Mesenchymal stem cell (in vitro differentiated cells and primary cell): Measurements from ENCODE around the gene MOB3B.

Experiments used
- DNase-seq: peaks from one replicate; pipeline ENCODE4 v3.0.0-alpha.2; 2013
- H2AFZ ChIP-seq: one replicate; pipeline ENCODE4 v1.6.1; 2013; ENCODE audit warnings: low read depth, mild to moderate bottlenecking, control low read depth, inconsistent platforms, low read length, moderate library complexity
- H2AK5ac ChIP-seq: 2 replicates; pipeline ENCODE4 v1.6.1; 2013; ENCODE audit warnings: low read length, moderate library complexity, mild to moderate bottlenecking, inconsistent platforms; ENCODE audit not compliant: severe bottlenecking
- H2BK120ac ChIP-seq: one replicate; pipeline ENCODE4 v1.6.1; 2013; ENCODE audit warnings: low read depth, mild to moderate bottlenecking, inconsistent platforms, low read length, moderate library complexity
- H2BK12ac ChIP-seq, 2 experiments: one replicate each; pipeline ENCODE4 v1.6.1; 2013; ENCODE audit warnings: inconsistent platforms in 2 of 2, low read length in 2 of 2, mild to moderate bottlenecking in 2 of 2, moderate library complexity in 2 of 2, control low read depth in 1 of 2
- H2BK15ac ChIP-seq: one replicate; pipeline ENCODE4 v1.6.1; 2013; ENCODE audit warnings: mild to moderate bottlenecking, low read depth, inconsistent platforms; ENCODE audit not compliant: poor library complexity, severe bottlenecking
- H2BK5ac ChIP-seq: 2 replicates; pipeline ENCODE4 v1.6.1; 2013; ENCODE audit warnings: low read depth, mild to moderate bottlenecking, low read length, control low read depth, inconsistent platforms; ENCODE audit not compliant: poor library complexity, severe bottlenecking
- H3K14ac ChIP-seq, 2 experiments: one replicate each; pipeline ENCODE4 v1.6.1; 2013; ENCODE audit warnings: inconsistent platforms in 2 of 2, low read length in 2 of 2, control low read depth in 1 of 2, mild to moderate bottlenecking in 1 of 2, moderate library complexity in 1 of 2
- H3K18ac ChIP-seq, 2 experiments: one replicate each; pipeline ENCODE4 v1.6.1; 2013; ENCODE audit warnings: inconsistent platforms in 2 of 2, low read length in 2 of 2, control low read depth in 1 of 2, low read depth in 1 of 2, mild to moderate bottlenecking in 1 of 2
- H3K23ac ChIP-seq, 2 experiments: one replicate each; pipeline ENCODE4 v1.6.1; 2013; ENCODE audit warnings: inconsistent platforms in 2 of 2, low read length in 2 of 2, mild to moderate bottlenecking in 2 of 2, moderate library complexity in 2 of 2, control low read depth in 1 of 2
- H3K27ac ChIP-seq: 2 replicates; pipeline ENCODE4 v1.5.1; 2013; ENCODE audit warnings: mild to moderate bottlenecking, moderate library complexity, low read length, control low read depth, inconsistent platforms; ENCODE audit not compliant: poor library complexity, severe bottlenecking
- H3K27me3 ChIP-seq, 2 experiments: 2 replicates each; pipeline versions ENCODE4 v1.6.1 to v1.7.0; 2013; ENCODE audit warnings: low read length in 2 of 2, mild to moderate bottlenecking in 2 of 2, moderate library complexity in 2 of 2, control low read depth in 1 of 2, inconsistent platforms in 1 of 2; ENCODE audit not compliant: control insufficient read depth in 1 of 2, insufficient read depth in 1 of 2
- H3K36me3 ChIP-seq, 2 experiments: 2 replicates each; pipeline versions ENCODE4 v1.6.1 to v1.7.0; 2013; ENCODE audit warnings: low read length in 2 of 2, control low read depth in 1 of 2, inconsistent platforms in 1 of 2, low read depth in 1 of 2, mild to moderate bottlenecking in 1 of 2; ENCODE audit not compliant: insufficient read depth in 2 of 2, control insufficient read depth in 1 of 2
- H3K4ac ChIP-seq, 2 experiments: one replicate each; pipeline ENCODE4 v1.6.1; 2013; ENCODE audit warnings: inconsistent platforms in 2 of 2, low read length in 2 of 2, mild to moderate bottlenecking in 2 of 2, moderate library complexity in 2 of 2, control low read depth in 1 of 2, low read depth in 1 of 2
- H3K4me1 ChIP-seq: 2 replicates; pipeline ENCODE4 v1.6.1; 2013; ENCODE audit warnings: low read depth, low read length, control low read depth; ENCODE audit not compliant: control insufficient read depth, insufficient read depth
- H3K4me2 ChIP-seq: 2 replicates; pipeline ENCODE4 v1.6.1; 2013; ENCODE audit warnings: low read length, mild to moderate bottlenecking, inconsistent platforms; ENCODE audit not compliant: poor library complexity, severe bottlenecking
- H3K4me3 ChIP-seq, 2 experiments: 2 replicates each; pipeline versions ENCODE4 v1.5.1 to v1.7.0; 2013; ENCODE audit warnings: low read length in 2 of 2, mild to moderate bottlenecking in 2 of 2, control low read depth in 1 of 2, low read depth in 1 of 2; ENCODE audit not compliant: insufficient read depth in 1 of 2
- H3K79me1 ChIP-seq: replicated peaks from 2 replicates; pipeline ENCODE4 v1.6.1; 2013; ENCODE audit warnings: mild to moderate bottlenecking, control low read depth, low read length, inconsistent platforms; ENCODE audit not compliant: poor library complexity, severe bottlenecking
- H3K9ac ChIP-seq: 2 replicates; pipeline ENCODE4 v1.7.0; 2013; ENCODE audit warnings: mild to moderate bottlenecking, low read length, moderate library complexity
- H3K9me3 ChIP-seq: 2 replicates; pipeline ENCODE4 v1.7.0; 2013; ENCODE audit warnings: mild to moderate bottlenecking, low read length; ENCODE audit not compliant: control insufficient read depth
- H4K8ac ChIP-seq: one replicate; pipeline ENCODE4 v1.6.1; 2013; ENCODE audit warnings: inconsistent platforms, mild to moderate bottlenecking, low read length, moderate library complexity
- H4K91ac ChIP-seq: one replicate; pipeline ENCODE4 v1.6.1; 2013; ENCODE audit warnings: mild to moderate bottlenecking, low read length, inconsistent platforms
- WGBS: methylation state at CpG from one replicate; pipeline ENCODE4 v1.1.7; 2013; ENCODE audit warnings: mixed read lengths; 5-methylcytosine and 5-hydroxymethylcytosine counted together

The MOB3B gene

GRCh38 chr9:27336126-27336525 is 193.5 kb downstream of the MOB3B start:
- H3K9me3 ChIP-seq, result no peaks in the 10 kb centered on the region
- no peak overlapping the region for H3K4me3 ChIP-seq
- H3K9ac ChIP-seq, result no peak overlapping the region
- WGBS, result 100% methylated on average over 1 of the region's 1 CpG
- no peak overlapping the region for H3K18ac ChIP-seq
- no peak overlapping the region for H2AK5ac ChIP-seq
- no peak overlapping the region for H3K4me2 ChIP-seq
- H2BK15ac ChIP-seq, result no peak overlapping the region
- H3K36me3 ChIP-seq, result no peaks in the 10 kb centered on the region
- H2BK5ac ChIP-seq, result no peak overlapping the region
- no peaks in the 10 kb centered on the region for H3K79me1 ChIP-seq
- no peak overlapping the region for H3K4ac ChIP-seq
- no peak overlapping the region for H2AFZ ChIP-seq
- no peak for DNase-seq
- H3K23ac ChIP-seq, result no peak overlapping the region
- no peak overlapping the region for H2BK120ac ChIP-seq
- H3K27ac ChIP-seq, result no peak overlapping the region
- peaks cover 7 to 19% of the 10 kb centered on the region in 2 experiments for H3K27me3 ChIP-seq
- no peak overlapping the region for H2BK12ac ChIP-seq
- no peak overlapping the region for H3K14ac ChIP-seq
- no peak overlapping the region for H4K8ac ChIP-seq
- H3K4me1 ChIP-seq, result no peaks in the 10 kb centered on the region
- no peak overlapping the region for H4K91ac ChIP-seq

GRCh38 chr9:27335075-27335474 is 194.5 kb downstream of the MOB3B start:
- no peak overlapping the region for H3K14ac ChIP-seq

GRCh38 chr9:27333241-27334052 is 196.2 kb downstream of the MOB3B start:
- WGBS, result 32% methylated on average over 6 of the region's 7 CpGs
- DNase-seq, result peak; percentile 78
- H2AFZ ChIP-seq, result no peak overlapping the region
- H2BK12ac ChIP-seq, result no peak overlapping the region
- no peak overlapping the region for H4K91ac ChIP-seq
- H2BK5ac ChIP-seq, result no peak overlapping the region
- H3K79me1 ChIP-seq, result no peaks in the 10 kb centered on the region
- no peak overlapping the region for H2BK15ac ChIP-seq
- H3K4me3 ChIP-seq, result no peak overlapping the region
- no peak overlapping the region for H3K18ac ChIP-seq
- H3K4me1 ChIP-seq, result no peaks in the 10 kb centered on the region
- H4K8ac ChIP-seq, result no peak overlapping the region
- H3K4me2 ChIP-seq, result no peak overlapping the region
- no peak overlapping the region for H3K4ac ChIP-seq
- no peak overlapping the region for H2AK5ac ChIP-seq
- no peak overlapping the region for H3K9ac ChIP-seq
- no peaks in the 10 kb centered on the region for H3K9me3 ChIP-seq
- H3K14ac ChIP-seq, result no peak overlapping the region
- H3K27me3 ChIP-seq, result peaks cover 13 to 31% of the 10 kb centered on the region in 2 experiments
- no peak overlapping the region for H3K27ac ChIP-seq
- H3K36me3 ChIP-seq, result no peaks in the 10 kb centered on the region
- no peak overlapping the region for H3K23ac ChIP-seq
- H2BK120ac ChIP-seq, result no peak overlapping the region

More at GRCh38 chr9:27335075-27335474, 194.5 kb downstream of the MOB3B start:
- Histone ChIP-seq H3K27ac (no peak overlapping the region), H3K9ac (no peak overlapping the region), H3K27me3 (peaks cover 17 to 18% of the 10 kb centered on the region in 2 experiments), H3K36me3 (no peaks in the 10 kb centered on the region), H3K4me2 (no peak overlapping the region), H2BK15ac (no peak overlapping the region), H2BK5ac (no peak overlapping the region), H4K8ac (no peak overlapping the region), H4K91ac (no peak overlapping the region), H3K79me1 (no peaks in the 10 kb centered on the region), H2BK12ac (no peak overlapping the region), H2BK120ac (no peak overlapping the region), H3K23ac (no peak overlapping the region), H3K9me3 (no peaks in the 10 kb centered on the region), H3K4me3 (no peak overlapping the region), H3K4ac (no peak overlapping the region), H2AK5ac (no peak overlapping the region), H3K18ac (no peak overlapping the region), H2AFZ (no peak overlapping the region), H3K4me1 (no peaks in the 10 kb centered on the region)
- DNase-seq, result no peak
- 97% methylated on average over 5 of the region's 6 CpGs for WGBS

GRCh38 chr9:27331393-27331792 is 198.2 kb downstream of the MOB3B start:
- no peak overlapping the region for H2BK12ac ChIP-seq
- H3K4me2 ChIP-seq, result no peak overlapping the region
- 91% methylated on average over 4 of the region's 4 CpGs for WGBS
- no peaks in the 10 kb centered on the region for H3K9me3 ChIP-seq
- no peak overlapping the region for H3K23ac ChIP-seq
- no peak overlapping the region for H3K27ac ChIP-seq
- H4K91ac ChIP-seq, result no peak overlapping the region
- no peak overlapping the region for H2BK5ac ChIP-seq
- peaks cover 13 to 22% of the 10 kb centered on the region in 2 experiments for H3K27me3 ChIP-seq
- no peak overlapping the region for H2BK15ac ChIP-seq
- H3K9ac ChIP-seq, result no peak overlapping the region
- H2AK5ac ChIP-seq, result no peak overlapping the region
- H3K4me3 ChIP-seq, result no peak overlapping the region
- H2BK120ac ChIP-seq, result no peak overlapping the region
- H2AFZ ChIP-seq, result no peak overlapping the region
- H3K36me3 ChIP-seq, result no peaks in the 10 kb centered on the region
- H3K18ac ChIP-seq, result no peak overlapping the region
- DNase-seq, result no peak
- H3K4ac ChIP-seq, result no peak overlapping the region
- no peaks in the 10 kb centered on the region for H3K4me1 ChIP-seq
- H3K14ac ChIP-seq, result no peak overlapping the region
- no peak overlapping the region for H4K8ac ChIP-seq
- H3K79me1 ChIP-seq, result no peaks in the 10 kb centered on the region
